ENCODE measurements around the gene PANK4.

PANK4 gene

GRCh38 chr1:2514863-2515762 lies 11.3 kb downstream of the PANK4 start:
- no peak for DNase-seq (ENCODE audit: low read depth in 4 of 4, low spot score in 1 of 4)

GRCh38 chr1:2513939-2514652 lies 12.3 kb downstream of the PANK4 start:
- no peak for DNase-seq (ENCODE audit: low read depth in 4 of 4, low spot score in 1 of 4)

- DNase-seq (ENCODE audit: low read depth in 4 of 4, low spot score in 1 of 4), result no peak
Measured at GRCh38 chr1:2512862-2513421, 13.5 kb downstream of the PANK4 start.

- no peak for DNase-seq (ENCODE audit: low read depth in 4 of 4, low spot score in 1 of 4)
Measured at GRCh38 chr1:2510366-2511155, 15.8 kb downstream of the PANK4 start.

GRCh38 chr1:2509589-2509988 lies 16.8 kb downstream of the PANK4 start:
- no peak for DNase-seq (ENCODE audit: low read depth in 4 of 4, low spot score in 1 of 4)

- DNase-seq (ENCODE audit: low read depth in 4 of 4, low spot score in 1 of 4), result no peak
Measured at GRCh38 chr1:2508751-2509150, 17.6 kb downstream of the PANK4 start.

- DNase-seq (ENCODE audit: low read depth in 4 of 4, low spot score in 1 of 4), result no peak
Measured at GRCh38 chr1:2508180-2508579, 18.2 kb downstream of the PANK4 start.

- no peak for DNase-seq (ENCODE audit: low read depth in 4 of 4, low spot score in 1 of 4)
Measured at GRCh38 chr1:2507744-2508155, 18.6 kb downstream of the PANK4 start.

GRCh38 chr1:2506901-2507565 lies 19.4 kb downstream of the PANK4 start:
- DNase-seq (ENCODE audit: low read depth in 4 of 4, low spot score in 1 of 4), result no peak

- DNase-seq (ENCODE audit: low read depth in 4 of 4, low spot score in 1 of 4), result no peak
Measured at GRCh38 chr1:2506007-2506860, 20.2 kb downstream of the PANK4 start.

GRCh38 chr1:2505461-2505994 lies 20.9 kb downstream of the PANK4 start:
- no peak for DNase-seq (ENCODE audit: low read depth in 4 of 4, low spot score in 1 of 4)

GRCh38 chr1:2504949-2505272 lies 21.5 kb downstream of the PANK4 start:
- no peak for DNase-seq (ENCODE audit: low read depth in 4 of 4, low spot score in 1 of 4)

- DNase-seq (ENCODE audit: low read depth in 4 of 4, low spot score in 1 of 4), result no peak
Measured at GRCh38 chr1:2504225-2504948, 22.0 kb downstream of the PANK4 start.

GRCh38 chr1:2503554-2504224 lies 22.7 kb downstream of the PANK4 start:
- DNase-seq (ENCODE audit: low read depth in 4 of 4, low spot score in 1 of 4), result no peak

- no peak for DNase-seq (ENCODE audit: low read depth in 4 of 4, low spot score in 1 of 4)
Measured at GRCh38 chr1:2502661-2503553, 23.5 kb downstream of the PANK4 start.

- no peak for DNase-seq (ENCODE audit: low read depth in 4 of 4, low spot score in 1 of 4)
Measured at GRCh38 chr1:2502210-2502609, 24.2 kb downstream of the PANK4 start.

GRCh38 chr1:2501820-2502119 lies 24.6 kb downstream of the PANK4 start:
- DNase-seq (ENCODE audit: low read depth in 4 of 4, low spot score in 1 of 4), result no peak

Data from stimulated activated CD4-positive, alpha-beta T cell treated with anti-CD3 and anti-CD28 coated beads, Interleukin-1b, Interleukin-23, amount 100 ng/mL, for 24 hours (primary cell).